ENCODE results near the gene TAS2R9.

The TAS2R9 gene

DNA sequence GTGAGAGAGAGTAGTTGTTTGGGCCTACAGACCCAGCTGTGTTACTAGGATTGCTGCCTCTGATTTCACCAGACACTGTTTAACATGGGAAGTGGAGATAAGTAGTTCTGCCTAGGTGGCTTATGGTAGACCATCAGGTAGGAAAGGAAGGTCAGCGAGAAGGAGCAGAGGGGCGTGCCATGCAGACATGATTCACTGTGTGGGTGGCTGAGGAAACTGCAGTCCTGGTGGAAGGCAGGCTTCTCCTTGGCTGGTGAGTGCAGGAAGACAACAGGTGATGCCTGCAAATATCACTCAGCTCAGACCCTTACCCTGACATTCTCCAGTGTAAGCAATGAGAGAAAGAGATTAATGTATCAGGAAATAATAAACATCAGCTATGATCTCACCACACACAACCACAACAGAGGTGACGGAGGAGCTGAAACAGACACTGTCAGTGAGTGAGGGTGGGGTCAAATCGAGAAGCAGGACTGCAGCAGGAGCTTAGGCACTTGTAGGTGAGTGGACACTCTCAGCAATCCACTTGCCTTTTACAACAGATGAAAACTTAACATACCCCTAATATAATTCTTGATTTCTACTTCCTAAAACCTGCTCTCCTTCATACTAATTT is 41.4 kb upstream of the TAS2R9 start:
- Histone ChIP-seq H4K20me1 (ENCODE audit: insufficient read depth, low read length) (no peaks in the 10 kb centered on the region), H3K27me3 (ENCODE audit: insufficient read depth, low read length) (no peaks in the 10 kb centered on the region), H3F3A (ENCODE audit: insufficient read depth, low read length) (no peaks in the 10 kb centered on the region), H3K9ac (ENCODE audit: low read length) (no peak overlapping the region), H3K4me3 (ENCODE audit: low read depth, low read length, poor library complexity, severe bottlenecking) (no peak overlapping the region), H3K4me1 (ENCODE audit: insufficient read depth, low read length, severe bottlenecking) (no peaks in the 10 kb centered on the region), H3K36me3 (ENCODE audit: insufficient read depth, low read length) (no peaks in the 10 kb centered on the region; the same call in 1 of the 2 replicates), H3K4me2 (ENCODE audit: low read length) (no peak overlapping the region), H3K9me2 (ENCODE audit: low read depth, low read length) (no peaks in the 10 kb centered on the region), H3K9me3 (ENCODE audit: low read length) (peaks cover 4% of the 10 kb centered on the region; the same call in 1 of the 2 replicates), H3K27ac (ENCODE audit: low read depth, low read length, poor library complexity, severe bottlenecking) (no peak overlapping the region), H2AFZ (ENCODE audit: low read length) (no peak overlapping the region), H3K79me2 (ENCODE audit: insufficient read depth, low read length) (no peaks in the 10 kb centered on the region)
- TF ChIP-seq, protein P1, sequence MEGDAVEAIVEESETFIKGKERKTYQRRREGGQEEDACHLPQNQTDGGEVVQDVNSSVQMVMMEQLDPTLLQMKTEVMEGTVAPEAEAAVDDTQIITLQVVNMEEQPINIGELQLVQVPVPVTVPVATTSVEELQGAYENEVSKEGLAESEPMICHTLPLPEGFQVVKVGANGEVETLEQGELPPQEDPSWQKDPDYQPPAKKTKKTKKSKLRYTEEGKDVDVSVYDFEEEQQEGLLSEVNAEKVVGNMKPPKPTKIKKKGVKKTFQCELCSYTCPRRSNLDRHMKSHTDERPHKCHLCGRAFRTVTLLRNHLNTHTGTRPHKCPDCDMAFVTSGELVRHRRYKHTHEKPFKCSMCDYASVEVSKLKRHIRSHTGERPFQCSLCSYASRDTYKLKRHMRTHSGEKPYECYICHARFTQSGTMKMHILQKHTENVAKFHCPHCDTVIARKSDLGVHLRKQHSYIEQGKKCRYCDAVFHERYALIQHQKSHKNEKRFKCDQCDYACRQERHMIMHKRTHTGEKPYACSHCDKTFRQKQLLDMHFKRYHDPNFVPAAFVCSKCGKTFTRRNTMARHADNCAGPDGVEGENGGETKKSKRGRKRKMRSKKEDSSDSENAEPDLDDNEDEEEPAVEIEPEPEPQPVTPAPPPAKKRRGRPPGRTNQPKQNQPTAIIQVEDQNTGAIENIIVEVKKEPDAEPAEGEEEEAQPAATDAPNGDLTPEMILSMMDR (IDR thresholded peaks at IDR 0.05; ENCODE audit: low read length), result no peak
- no peak for TF ChIP-seq EZH2 (IDR thresholded peaks at IDR 0.05; ENCODE audit: borderline replicate concordance, low read length)

DNA sequence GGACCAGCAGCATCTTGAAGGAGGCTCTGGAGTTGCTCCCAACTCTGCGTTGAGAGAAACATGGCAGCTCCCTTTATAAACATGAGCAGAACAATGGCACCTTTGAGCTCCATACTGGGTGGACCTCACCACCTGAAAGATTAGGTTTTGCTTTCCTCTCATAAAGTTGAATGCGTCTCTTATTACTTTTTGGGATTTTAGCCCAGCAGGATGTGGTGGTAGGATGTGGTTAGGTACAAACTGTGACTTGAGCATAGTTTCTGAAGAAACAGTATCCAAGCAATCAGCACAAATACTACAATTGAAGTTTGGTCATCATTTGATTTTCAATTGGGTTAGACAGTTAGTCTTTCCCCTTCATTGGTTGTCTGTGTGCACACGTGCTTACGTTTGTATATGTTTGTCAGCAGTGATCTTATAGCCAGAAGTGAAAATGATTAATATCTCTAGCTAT is 39.5 kb upstream of the TAS2R9 start, which contains the start of gene PRR4:
PRR4 (minus strand) TSS at position 51 of the 454 bp plus-strand sequence; CDS start at position 13, 38 bp downstream.
- Histone ChIP-seq H3K27me3 (ENCODE audit: insufficient read depth, low read length) (no peaks in the 10 kb centered on the region), H2AFZ (ENCODE audit: low read length) (no peak within 1 kb of the TSS), H3K4me1 (ENCODE audit: insufficient read depth, low read length, severe bottlenecking) (no peaks in the 10 kb centered on the region), H3F3A (ENCODE audit: insufficient read depth, low read length) (no peaks in the 10 kb centered on the region), H3K9ac (ENCODE audit: low read length) (no peak within 1 kb of the TSS), H4K20me1 (ENCODE audit: insufficient read depth, low read length) (no peaks in the 10 kb centered on the region), H3K4me3 (ENCODE audit: low read depth, low read length, poor library complexity, severe bottlenecking) (no peak within 1 kb of the TSS), H3K36me3 (ENCODE audit: insufficient read depth, low read length) (no peaks in the 10 kb centered on the region; the same call in 1 of the 2 replicates), H3K9me3 (ENCODE audit: low read length) (no peaks in the 10 kb centered on the region), H3K27ac (ENCODE audit: low read depth, low read length, poor library complexity, severe bottlenecking) (no peak within 1 kb of the TSS), H3K4me2 (ENCODE audit: low read length) (no peak within 1 kb of the TSS), H3K9me2 (ENCODE audit: low read depth, low read length) (no peaks in the 10 kb centered on the region), H3K79me2 (ENCODE audit: insufficient read depth, low read length) (no peaks in the 10 kb centered on the region)
- TF ChIP-seq EZH2 (IDR thresholded peaks at IDR 0.05; ENCODE audit: borderline replicate concordance, low read length), result no peak
- TF ChIP-seq, protein P1 (IDR thresholded peaks at IDR 0.05; ENCODE audit: low read length), result no peak

DNA sequence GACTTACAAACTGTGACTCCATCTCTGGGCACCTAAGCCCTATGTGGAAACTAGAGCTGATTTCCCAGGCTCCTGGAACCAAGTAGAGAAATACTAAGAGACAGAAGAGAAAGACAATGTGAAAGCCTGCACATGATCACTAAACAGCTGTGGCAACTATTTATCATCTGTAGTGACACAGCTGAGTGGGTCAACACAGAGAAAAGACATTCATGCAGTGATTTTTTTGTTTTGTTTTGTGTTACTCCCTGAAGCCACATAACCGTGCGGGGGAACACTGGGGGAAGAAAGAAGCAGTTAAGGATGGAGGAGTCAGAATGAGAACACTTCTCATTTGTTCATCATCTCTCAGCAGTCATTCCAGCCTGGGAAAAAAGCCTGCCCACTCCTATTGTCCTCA is 37.8 kb upstream of the TAS2R9 start:
- TF ChIP-seq, protein P1 (IDR thresholded peaks at IDR 0.05; ENCODE audit: low read length), result no peak
- TF ChIP-seq EZH2 (IDR thresholded peaks at IDR 0.05; ENCODE audit: borderline replicate concordance, low read length), result no peak
- H3K9me2 ChIP-seq (ENCODE audit: low read depth, low read length), result no peaks in the 10 kb centered on the region
- no peaks in the 10 kb centered on the region for H3K79me2 ChIP-seq (ENCODE audit: insufficient read depth, low read length)
- no peaks in the 10 kb centered on the region for H3K27me3 ChIP-seq (ENCODE audit: insufficient read depth, low read length)
- no peak overlapping the region for H3K4me2 ChIP-seq (ENCODE audit: low read length)
- no peak overlapping the region for H3K27ac ChIP-seq (ENCODE audit: low read depth, low read length, poor library complexity, severe bottlenecking)
- H3K9me3 ChIP-seq (ENCODE audit: low read length), result no peaks in the 10 kb centered on the region
- no peaks in the 10 kb centered on the region for H4K20me1 ChIP-seq (ENCODE audit: insufficient read depth, low read length)
- no peak overlapping the region for H3K4me3 ChIP-seq (ENCODE audit: low read depth, low read length, poor library complexity, severe bottlenecking)
- H3K9ac ChIP-seq (ENCODE audit: low read length), result no peak overlapping the region
- H3K36me3 ChIP-seq (ENCODE audit: insufficient read depth, low read length), result no peaks in the 10 kb centered on the region; the same call in 1 of the 2 replicates
- H2AFZ ChIP-seq (ENCODE audit: low read length), result no peak overlapping the region
- no peaks in the 10 kb centered on the region for H3K4me1 ChIP-seq (ENCODE audit: insufficient read depth, low read length, severe bottlenecking)
- no peaks in the 10 kb centered on the region for H3F3A ChIP-seq (ENCODE audit: insufficient read depth, low read length)
